Large intestine (tissue), 3 donors: ENCODE results near the gene FAT4. TPM values are rescaled to one million over a fixed set of nuclear protein-coding genes. Genes with fewer than 3 reads are reported as not detected.

Source experiments
- DNase-seq, 2 donors: peaks; one replicate each; pipeline versions ENCODE4 v3.0.0 to v3.0.0-alpha.2; 2013
- H3K27ac ChIP-seq: one replicate; pipeline ENCODE4 v1.5.1; 2013; ENCODE audit warnings: low read length
- H3K27me3 ChIP-seq: 2 replicates; pipeline ENCODE4 v1.6.1; 2013; ENCODE audit warnings: low read length; ENCODE audit not compliant: control insufficient read depth, insufficient read depth
- H3K36me3 ChIP-seq: 2 replicates; pipeline ENCODE4 v1.6.1; 2013; ENCODE audit warnings: low read length; ENCODE audit not compliant: control insufficient read depth, insufficient read depth
- H3K4me1 ChIP-seq: one replicate; pipeline ENCODE4 v1.6.1; 2013; ENCODE audit warnings: low read length; ENCODE audit not compliant: control insufficient read depth, insufficient read depth
- H3K4me3 ChIP-seq: one replicate; pipeline ENCODE4 v1.5.1; 2013; ENCODE audit warnings: low read length
- H3K9me3 ChIP-seq: one replicate; pipeline ENCODE4 v1.6.1; 2013; ENCODE audit warnings: mild to moderate bottlenecking, low read depth, low read length, moderate library complexity; ENCODE audit not compliant: control insufficient read depth
- WGBS: methylation state at CpG from one replicate; pipeline ENCODE4 v1.1.5; 2013; ENCODE audit warnings: low lambda C conversion rate; ENCODE audit not compliant: insufficient coverage; 5-methylcytosine and 5-hydroxymethylcytosine counted together
- polyA plus RNA-seq: library from polyadenylated mRNA; unstranded; fragments of 120-200 nt; gene quantifications from one replicate; pipeline ENCODE4 v1.2.1, GENCODE V29; 2013

The FAT4 gene
- polyA plus RNA-seq, 1 donor, result 7.7 TPM

GRCh38 chr4:125346616-125347015 lies 31.9 kb downstream of the FAT4 start:
- H3K27me3 ChIP-seq, result no peaks in the 10 kb centered on the region
- no peak for DNase-seq
- no peaks in the 10 kb centered on the region for H3K4me1 ChIP-seq
- no peak overlapping the region for H3K27ac ChIP-seq
- WGBS, result no CpG with 5 or more reads among the region's 4 CpGs
- no peaks in the 10 kb centered on the region for H3K9me3 ChIP-seq
- no peaks in the 10 kb centered on the region for H3K36me3 ChIP-seq
- H3K4me3 ChIP-seq, result no peak overlapping the region

GRCh38 chr4:125350470-125351135 lies 35.8 kb downstream of the FAT4 start:
- Histone ChIP-seq H3K4me1 (no peaks in the 10 kb centered on the region), H3K27ac (no peak overlapping the region), H3K4me3 (no peak overlapping the region), H3K36me3 (no peaks in the 10 kb centered on the region), H3K27me3 (no peaks in the 10 kb centered on the region), H3K9me3 (no peaks in the 10 kb centered on the region)
- 100% methylated on average over 2 of the region's 4 CpGs for WGBS
- DNase-seq, result no peak

GRCh38 chr4:125352521-125352920 lies 37.8 kb downstream of the FAT4 start:
- no CpG with 5 or more reads among the region's 1 CpG for WGBS

GRCh38 chr4:125353131-125353530 lies 38.4 kb downstream of the FAT4 start:
- Histone ChIP-seq H3K9me3 (no peaks in the 10 kb centered on the region), H3K4me3 (no peak overlapping the region), H3K4me1 (no peaks in the 10 kb centered on the region), H3K27me3 (no peaks in the 10 kb centered on the region), H3K27ac (no peak overlapping the region), H3K36me3 (no peaks in the 10 kb centered on the region)
- no peak for DNase-seq
- 83% methylated on average over 1 of the region's 1 CpG for WGBS

More at GRCh38 chr4:125352521-125352920, 37.8 kb downstream of the FAT4 start:
- Histone ChIP-seq H3K27ac (no peak overlapping the region), H3K9me3 (no peaks in the 10 kb centered on the region), H3K36me3 (no peaks in the 10 kb centered on the region), H3K27me3 (no peaks in the 10 kb centered on the region), H3K4me1 (no peaks in the 10 kb centered on the region), H3K4me3 (no peak overlapping the region)
- DNase-seq, result no peak

GRCh38 chr4:125355791-125356190 lies 41.0 kb downstream of the FAT4 start:
- Histone ChIP-seq H3K4me3 (no peak overlapping the region), H3K36me3 (no peaks in the 10 kb centered on the region), H3K4me1 (no peaks in the 10 kb centered on the region), H3K27me3 (no peaks in the 10 kb centered on the region), H3K27ac (no peak overlapping the region), H3K9me3 (no peaks in the 10 kb centered on the region)
- no CpG with 5 or more reads among the region's 2 CpGs for WGBS
- no peak for DNase-seq

- Histone ChIP-seq H3K27me3 (no peaks in the 10 kb centered on the region), H3K4me1 (no peaks in the 10 kb centered on the region), H3K27ac (no peak overlapping the region), H3K9me3 (no peaks in the 10 kb centered on the region), H3K4me3 (no peak overlapping the region), H3K36me3 (no peaks in the 10 kb centered on the region)
- DNase-seq, result no peak
- 43% methylated on average over 4 of the region's 4 CpGs for WGBS
Observed at GRCh38 chr4:125357675-125358074, 42.9 kb downstream of the FAT4 start.

GRCh38 chr4:125358453-125358852 lies 43.7 kb downstream of the FAT4 start:
- no peaks in the 10 kb centered on the region for H3K36me3 ChIP-seq
- no peak overlapping the region for H3K4me3 ChIP-seq
- no peak overlapping the region for H3K27ac ChIP-seq
- H3K9me3 ChIP-seq, result no peaks in the 10 kb centered on the region
- 17% methylated on average over 1 of the region's 6 CpGs for WGBS
- H3K4me1 ChIP-seq, result no peaks in the 10 kb centered on the region
- no peaks in the 10 kb centered on the region for H3K27me3 ChIP-seq
- no peak for DNase-seq

GRCh38 chr4:125359363-125359762 lies 44.6 kb downstream of the FAT4 start:
- H3K36me3 ChIP-seq, result no peaks in the 10 kb centered on the region
- no peaks in the 10 kb centered on the region for H3K4me1 ChIP-seq
- no peak overlapping the region for H3K4me3 ChIP-seq
- H3K9me3 ChIP-seq, result no peaks in the 10 kb centered on the region
- no peaks in the 10 kb centered on the region for H3K27me3 ChIP-seq
- DNase-seq, result no peak
- WGBS, result 88% methylated on average over 3 of the region's 3 CpGs
- no peak overlapping the region for H3K27ac ChIP-seq

- no peak for DNase-seq
- Histone ChIP-seq H3K4me3 (no peak overlapping the region), H3K27ac (no peak overlapping the region), H3K4me1 (no peaks in the 10 kb centered on the region), H3K9me3 (no peaks in the 10 kb centered on the region), H3K27me3 (no peaks in the 10 kb centered on the region), H3K36me3 (no peaks in the 10 kb centered on the region)
- 86% methylated on average over 5 of the region's 8 CpGs for WGBS
Observed at GRCh38 chr4:125359960-125360634, 45.3 kb downstream of the FAT4 start.

- no peaks in the 10 kb centered on the region for H3K36me3 ChIP-seq
- H3K4me1 ChIP-seq, result no peaks in the 10 kb centered on the region
- H3K4me3 ChIP-seq, result no peak overlapping the region
- no peaks in the 10 kb centered on the region for H3K27me3 ChIP-seq
- no peaks in the 10 kb centered on the region for H3K9me3 ChIP-seq
- no peak overlapping the region for H3K27ac ChIP-seq
- no peak for DNase-seq
Observed at GRCh38 chr4:125360727-125361126, 46.0 kb downstream of the FAT4 start.
